ENCODE results near the gene MDFI.
A peak's percentile ranks its signal among the peaks of the same experiment; 100 is the strongest.
"Not testable (repeated sequence)": the region's sequence is repeated elsewhere in the genome, so short reads cannot be mapped to it uniquely, and the experiment has no call there.

The MDFI gene

DNA sequence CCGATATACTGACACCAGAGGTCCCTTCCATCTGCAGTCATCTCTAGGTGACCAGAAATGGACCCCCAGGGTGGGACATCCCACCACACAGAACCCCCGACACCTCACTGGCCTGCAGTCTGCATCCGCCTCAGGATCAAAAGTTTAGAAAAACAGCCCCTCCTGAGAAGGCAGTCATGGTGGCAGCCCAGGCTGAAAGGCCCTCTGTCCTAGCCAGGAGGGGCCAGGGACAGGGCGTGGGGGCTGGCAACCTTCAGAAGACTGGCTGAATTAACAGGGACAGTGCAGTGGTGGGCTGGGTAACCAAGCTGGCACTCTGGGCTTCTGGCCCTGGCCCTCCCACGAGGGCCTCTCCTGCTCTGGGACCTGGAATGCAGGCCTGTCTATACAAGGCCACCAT is 34.3 kb upstream of the MDFI start:
- Histone ChIP-seq H3K4me3 (ENCODE audit: low read depth, low read length) (no peak overlapping the region), H3K27me3 (ENCODE audit: control insufficient read depth, insufficient read depth, low read length) (peaks cover 11% of the 10 kb centered on the region; the same call in 1 of the 2 replicates), H3K36me3 (ENCODE audit: control insufficient read depth, insufficient read depth, low read length) (no peaks in the 10 kb centered on the region), H3K9ac (ENCODE audit: low read depth, low read length) (no peak overlapping the region), H3K27ac (ENCODE audit: low read depth, low read length) (no peak overlapping the region), H3K4me1 (ENCODE audit: control insufficient read depth, insufficient read depth, low read length) (peaks cover 21% of the 10 kb centered on the region), H3K9me3 (ENCODE audit: control insufficient read depth, insufficient read depth, low read length) (no peaks in the 10 kb centered on the region)

GRCh38 chr6:41605649-41606048 is 32.6 kb upstream of the MDFI start:
- peaks cover 12% of the 10 kb centered on the region for H3K4me1 ChIP-seq (ENCODE audit: control insufficient read depth, insufficient read depth, low read length)
- no peak overlapping the region for H3K4me3 ChIP-seq (ENCODE audit: low read depth, low read length)
- no peak overlapping the region for H3K27ac ChIP-seq (ENCODE audit: low read depth, low read length)
- no peaks in the 10 kb centered on the region for H3K36me3 ChIP-seq (ENCODE audit: control insufficient read depth, insufficient read depth, low read length)
- H3K27me3 ChIP-seq (ENCODE audit: control insufficient read depth, insufficient read depth, low read length), result peaks cover 11% of the 10 kb centered on the region; the same call in 1 of the 2 replicates
- no peak overlapping the region for H3K9ac ChIP-seq (ENCODE audit: low read depth, low read length)
- H3K9me3 ChIP-seq (ENCODE audit: control insufficient read depth, insufficient read depth, low read length), result no peaks in the 10 kb centered on the region

DNA sequence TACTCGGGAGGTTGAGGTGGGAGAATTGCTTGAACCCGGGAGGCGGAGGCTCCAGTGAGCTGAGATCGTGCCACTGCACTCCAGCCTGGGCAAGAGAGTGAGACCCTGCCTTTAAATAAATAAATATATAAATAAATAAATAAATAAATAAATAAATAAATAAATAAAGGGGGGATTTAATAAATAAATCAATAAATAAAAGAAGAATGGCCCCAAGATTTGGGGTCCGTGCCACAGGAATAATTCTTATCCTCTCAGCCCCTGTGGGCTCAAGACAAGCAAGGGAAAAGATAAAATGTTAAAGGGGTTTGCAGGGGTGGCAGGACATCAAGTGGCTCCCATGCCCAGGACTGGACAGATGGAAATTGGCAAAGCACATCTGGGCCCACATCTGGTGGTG is 31.2 kb upstream of the MDFI start:
- H3K27me3 ChIP-seq (ENCODE audit: control insufficient read depth, insufficient read depth, low read length), result 0 out of 2 replicates have a peak, but pooled peaks cover 4% of the 10 kb centered on the region
- peaks cover 8% of the 10 kb centered on the region for H3K4me1 ChIP-seq (ENCODE audit: control insufficient read depth, insufficient read depth, low read length)

DNA sequence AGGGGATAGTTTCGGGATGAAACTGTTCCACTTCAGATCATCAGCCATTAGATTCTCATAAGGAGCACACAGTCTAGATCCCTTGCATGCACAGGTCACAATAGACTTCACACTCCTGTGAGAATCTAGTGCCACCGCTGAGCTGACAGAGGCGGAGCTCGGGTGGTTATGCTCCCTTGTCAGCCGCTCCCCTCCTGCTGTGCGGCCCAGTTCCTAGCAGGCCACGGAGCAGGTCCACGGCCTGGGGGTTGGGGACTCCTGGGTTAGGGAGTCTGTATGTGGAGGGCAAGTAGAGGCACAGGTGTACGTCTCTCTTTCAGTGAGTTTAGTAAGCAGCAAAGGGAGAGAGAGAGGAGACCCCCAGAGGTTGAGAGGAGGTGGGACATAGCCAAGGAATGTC is 30.5 kb upstream of the MDFI start:
- Histone ChIP-seq H3K9me3 (ENCODE audit: control insufficient read depth, insufficient read depth, low read length) (0 out of 2 replicates have a peak, but pooled peaks cover 3% of the 10 kb centered on the region), H3K36me3 (ENCODE audit: control insufficient read depth, insufficient read depth, low read length) (no peaks in the 10 kb centered on the region), H3K27ac (ENCODE audit: low read depth, low read length) (no peak overlapping the region), H3K4me3 (ENCODE audit: low read depth, low read length) (no peak overlapping the region), H3K9ac (ENCODE audit: low read depth, low read length) (no peak overlapping the region), H3K27me3 (ENCODE audit: control insufficient read depth, insufficient read depth, low read length) (no peaks in the 10 kb centered on the region), H3K4me1 (ENCODE audit: control insufficient read depth, insufficient read depth, low read length) (peaks cover 2% of the 10 kb centered on the region; the same call in 1 of the 2 replicates)

More for the DNA sequence above, 31.2 kb upstream of the MDFI start:
- no peaks in the 10 kb centered on the region for H3K36me3 ChIP-seq (ENCODE audit: control insufficient read depth, insufficient read depth, low read length)
- H3K27ac ChIP-seq (ENCODE audit: low read depth, low read length), result no peak overlapping the region
- 0 out of 2 replicates have a peak, but pooled peaks cover 3% of the 10 kb centered on the region for H3K9me3 ChIP-seq (ENCODE audit: control insufficient read depth, insufficient read depth, low read length)
- H3K4me3 ChIP-seq (ENCODE audit: low read depth, low read length), result no peak overlapping the region
- no peak overlapping the region for H3K9ac ChIP-seq (ENCODE audit: low read depth, low read length)

DNA sequence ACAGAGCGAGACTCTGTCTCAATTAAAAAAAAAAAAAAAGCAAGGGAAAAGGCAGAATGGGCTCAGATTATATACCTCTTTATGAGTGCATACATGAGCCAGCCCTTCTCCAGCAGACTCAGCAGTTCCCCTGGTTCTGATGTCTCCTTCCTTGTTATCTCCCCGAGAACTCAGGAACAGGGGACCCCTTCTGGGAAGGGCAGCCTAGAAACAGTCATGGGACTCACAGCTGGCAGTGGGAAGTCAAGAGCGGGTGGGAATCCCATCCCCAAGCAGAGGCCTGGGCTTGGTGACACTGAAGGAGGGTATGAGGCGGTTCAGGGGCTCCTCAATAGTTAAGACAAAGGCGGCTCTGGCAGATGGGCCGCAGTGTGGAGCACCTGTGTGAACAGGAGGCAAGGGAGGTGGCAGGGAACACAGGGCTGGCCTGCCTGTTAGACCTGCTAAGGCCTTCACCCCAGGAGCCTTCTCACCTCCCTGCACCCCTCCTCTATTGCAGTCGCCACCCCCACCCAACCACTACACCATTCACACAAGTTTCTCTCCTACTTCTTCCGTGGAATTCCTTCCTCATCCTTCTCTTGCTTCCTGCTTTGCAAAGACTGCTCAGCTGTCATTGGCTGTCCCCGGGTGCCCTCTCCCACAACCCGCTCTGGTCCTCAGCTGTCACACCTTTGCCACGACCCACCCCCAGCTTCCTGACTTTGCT is 29.7 kb upstream of the MDFI start:
- Histone ChIP-seq H3K27ac (ENCODE audit: low read depth, low read length) (no peak overlapping the region), H3K4me1 (ENCODE audit: control insufficient read depth, insufficient read depth, low read length) (no peaks in the 10 kb centered on the region), H3K27me3 (ENCODE audit: control insufficient read depth, insufficient read depth, low read length) (no peaks in the 10 kb centered on the region), H3K9me3 (ENCODE audit: control insufficient read depth, insufficient read depth, low read length) (peaks cover 7% of the 10 kb centered on the region), H3K9ac (ENCODE audit: low read depth, low read length) (no peak overlapping the region), H3K4me3 (ENCODE audit: low read depth, low read length) (no peak overlapping the region), H3K36me3 (ENCODE audit: control insufficient read depth, insufficient read depth, low read length) (no peaks in the 10 kb centered on the region)

DNA sequence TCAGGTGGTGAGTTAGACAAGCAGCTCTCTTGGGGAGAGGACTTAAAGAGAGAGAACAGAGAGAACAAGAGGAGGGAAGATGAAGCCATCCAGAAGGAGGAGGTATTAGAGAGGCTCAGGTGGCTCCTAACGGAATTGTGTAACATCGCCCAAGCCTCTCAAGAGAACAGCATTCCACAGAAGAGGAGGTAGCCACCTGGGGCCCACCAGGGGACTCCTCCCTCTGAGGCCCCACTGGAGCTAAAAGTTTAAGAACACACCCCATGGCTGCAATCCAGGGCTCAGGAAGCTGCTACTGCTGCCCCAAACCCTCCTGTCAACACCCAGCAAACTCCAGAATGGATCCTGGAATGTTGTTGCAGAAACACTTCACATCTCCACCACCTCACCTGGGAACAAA is 23.6 kb upstream of the MDFI start:
- Histone ChIP-seq H3K9me3 (ENCODE audit: control insufficient read depth, insufficient read depth, low read length) (peaks cover 14% of the 10 kb centered on the region), H3K27me3 (ENCODE audit: control insufficient read depth, insufficient read depth, low read length) (no peaks in the 10 kb centered on the region), H3K4me3 (ENCODE audit: low read depth, low read length) (no peak overlapping the region), H3K4me1 (ENCODE audit: control insufficient read depth, insufficient read depth, low read length) (no peaks in the 10 kb centered on the region), H3K36me3 (ENCODE audit: control insufficient read depth, insufficient read depth, low read length) (no peaks in the 10 kb centered on the region), H3K9ac (ENCODE audit: low read depth, low read length) (no peak overlapping the region), H3K27ac (ENCODE audit: low read depth, low read length) (no peak overlapping the region)

GRCh38 chr6:41615311-41615710 is 23.0 kb upstream of the MDFI start:
- H3K9ac ChIP-seq (ENCODE audit: low read depth, low read length), result no peak overlapping the region
- no peaks in the 10 kb centered on the region for H3K27me3 ChIP-seq (ENCODE audit: control insufficient read depth, insufficient read depth, low read length)
- peaks cover 14% of the 10 kb centered on the region for H3K9me3 ChIP-seq (ENCODE audit: control insufficient read depth, insufficient read depth, low read length)
- no peak overlapping the region for H3K4me3 ChIP-seq (ENCODE audit: low read depth, low read length)
- H3K27ac ChIP-seq (ENCODE audit: low read depth, low read length), result no peak overlapping the region
- H3K4me1 ChIP-seq (ENCODE audit: control insufficient read depth, insufficient read depth, low read length), result no peaks in the 10 kb centered on the region
- H3K36me3 ChIP-seq (ENCODE audit: control insufficient read depth, insufficient read depth, low read length), result no peaks in the 10 kb centered on the region

DNA sequence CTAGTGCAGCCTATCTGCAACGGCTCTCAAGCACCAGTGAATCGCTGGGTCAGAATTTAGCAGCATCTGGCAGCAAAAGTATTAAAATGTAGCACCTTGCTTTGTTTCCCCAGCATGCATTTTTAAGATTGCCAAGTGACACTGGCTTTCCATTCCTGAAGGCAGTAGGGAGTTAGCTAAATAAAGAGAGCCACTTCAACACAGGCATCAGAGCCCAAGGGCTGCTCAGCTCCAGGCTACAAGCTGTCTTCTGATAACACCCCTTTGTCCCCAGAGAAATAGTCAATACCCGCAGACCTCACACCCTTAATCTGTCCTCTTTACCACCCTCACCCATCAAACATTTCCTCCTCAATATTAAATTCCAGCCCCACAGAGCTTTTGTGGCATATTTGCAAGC is 19.7 kb upstream of the MDFI start:
- H3K27ac ChIP-seq (ENCODE audit: low read depth, low read length), result peak overlapping the region; percentile 4
- no peaks in the 10 kb centered on the region for H3K36me3 ChIP-seq (ENCODE audit: control insufficient read depth, insufficient read depth, low read length)
- H3K9me3 ChIP-seq (ENCODE audit: control insufficient read depth, insufficient read depth, low read length), result peaks cover 11% of the 10 kb centered on the region
- H3K4me3 ChIP-seq (ENCODE audit: low read depth, low read length), result no peak overlapping the region
- H3K9ac ChIP-seq (ENCODE audit: low read depth, low read length), result no peak overlapping the region
- no peaks in the 10 kb centered on the region for H3K27me3 ChIP-seq (ENCODE audit: control insufficient read depth, insufficient read depth, low read length)
- H3K4me1 ChIP-seq (ENCODE audit: control insufficient read depth, insufficient read depth, low read length), result peaks cover 9% of the 10 kb centered on the region

DNA sequence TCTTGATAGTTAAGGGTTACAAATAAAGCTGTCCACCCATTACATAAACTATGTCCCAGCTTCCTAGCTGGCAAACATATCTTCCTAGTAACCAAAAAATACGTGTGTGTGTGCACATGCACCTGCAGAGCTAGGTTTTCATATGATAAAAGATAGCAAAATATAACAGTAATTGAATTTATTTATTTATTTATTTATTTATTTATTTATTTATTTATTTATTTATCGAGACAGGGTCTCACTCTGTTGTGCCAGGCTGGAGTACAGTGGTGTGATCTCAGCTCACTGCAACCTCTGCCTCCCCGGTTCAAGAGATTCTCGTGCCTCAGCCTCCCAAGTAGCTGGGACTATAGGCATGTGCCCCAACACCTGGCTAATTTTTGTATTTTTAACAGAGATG is 19.1 kb upstream of the MDFI start:
- not testable (repeated sequence) for H3K9ac ChIP-seq (ENCODE audit: low read depth, low read length); H3K27ac ChIP-seq (ENCODE audit: low read depth, low read length); H3K27me3 ChIP-seq (ENCODE audit: control insufficient read depth, insufficient read depth, low read length); H3K9me3 ChIP-seq (ENCODE audit: control insufficient read depth, insufficient read depth, low read length); H3K4me1 ChIP-seq (ENCODE audit: control insufficient read depth, insufficient read depth, low read length); H3K36me3 ChIP-seq (ENCODE audit: control insufficient read depth, insufficient read depth, low read length); H3K4me3 ChIP-seq (ENCODE audit: low read depth, low read length)

- H3K27me3 ChIP-seq (ENCODE audit: control insufficient read depth, insufficient read depth, low read length), result no peaks in the 10 kb centered on the region
- peaks cover 3% of the 10 kb centered on the region for H3K9me3 ChIP-seq (ENCODE audit: control insufficient read depth, insufficient read depth, low read length)
- no peak overlapping the region for H3K27ac ChIP-seq (ENCODE audit: low read depth, low read length)
- no peak overlapping the region for H3K4me3 ChIP-seq (ENCODE audit: low read depth, low read length)
- H3K9ac ChIP-seq (ENCODE audit: low read depth, low read length), result no peak overlapping the region
- peaks cover 9% of the 10 kb centered on the region for H3K4me1 ChIP-seq (ENCODE audit: control insufficient read depth, insufficient read depth, low read length)
- H3K36me3 ChIP-seq (ENCODE audit: control insufficient read depth, insufficient read depth, low read length), result no peaks in the 10 kb centered on the region
Observed at GRCh38 chr6:41621367-41621766, 16.9 kb upstream of the MDFI start.

- H3K9me3 ChIP-seq (ENCODE audit: control insufficient read depth, insufficient read depth, low read length), result peaks cover 3% of the 10 kb centered on the region
- H3K36me3 ChIP-seq (ENCODE audit: control insufficient read depth, insufficient read depth, low read length), result no peaks in the 10 kb centered on the region
- no peak overlapping the region for H3K4me3 ChIP-seq (ENCODE audit: low read depth, low read length)
- H3K9ac ChIP-seq (ENCODE audit: low read depth, low read length), result no peak overlapping the region
- H3K27ac ChIP-seq (ENCODE audit: low read depth, low read length), result peak overlapping the region; percentile 40
- no peaks in the 10 kb centered on the region for H3K27me3 ChIP-seq (ENCODE audit: control insufficient read depth, insufficient read depth, low read length)
- peaks cover 9% of the 10 kb centered on the region for H3K4me1 ChIP-seq (ENCODE audit: control insufficient read depth, insufficient read depth, low read length)
Observed at GRCh38 chr6:41621802-41622201, 16.5 kb upstream of the MDFI start.
